B cell (primary cell): ENCODE measurements around the gene CLCN3. TPM values are rescaled to one million over a fixed set of nuclear protein-coding genes. Genes with fewer than 3 reads are reported as not detected.

Experiments used
- ATAC-seq: fragments of 200-7000 bp; cut with Tn5 transposase; one replicate; pipeline ENCODE4 v1.10.0; 2021; ENCODE audit warnings: low read depth, mild to moderate bottlenecking, moderate number of reproducible peaks, moderate library complexity
- CTCF ChIA-PET: fragments of 350-600 bp; sonication (Branson Sonifier 250); formaldehyde crosslinking; loops from one replicate; lab custom pipeline; 2021; ENCODE audit warnings: antibody characterized with exemption, inconsistent platforms; lab: Charles Lee
- POLR2A ChIA-PET: fragments of 350-600 bp; sonication (Branson Sonifier 250); formaldehyde crosslinking; loops from one replicate; lab custom pipeline; 2021; ENCODE audit warnings: antibody characterized with exemption; lab: Charles Lee
- DNase-seq: peaks from one replicate; pipeline ENCODE4 v3.0.0; 2013
- H2AFZ ChIP-seq: 2 replicates; pipeline ENCODE4 v1.6.1; 2012; ENCODE audit warnings: mild to moderate bottlenecking, low read depth, low read length; ENCODE audit not compliant: insufficient read depth, poor library complexity, severe bottlenecking
- H3K27ac ChIP-seq, 2 donors: 1 replicate in 1 of 2; 2 replicates in 1 of 2; pipeline ENCODE4 v1.5.1; 2012 to 2013; ENCODE audit warnings: low read length in 2 of 2, mild to moderate bottlenecking in 2 of 2, moderate library complexity in 1 of 2
- H3K27me3 ChIP-seq, 4 experiments: fragments of 200-600 bp in 1 of 4; sonication (generic) in 1 of 4; replicated peaks in 1 of 4; 1 replicate in 2 of 4; 2 replicates in 2 of 4; pipeline versions ENCODE4 v1.6.1 to v1.7.0; 2013 to 2016; ENCODE audit warnings: low read length in 3 of 4, mild to moderate bottlenecking in 2 of 4, mixed read lengths in 1 of 4, moderate library complexity in 1 of 4; ENCODE audit not compliant: insufficient read depth in 4 of 4, control insufficient read depth in 3 of 4; ENCODE audit errors: control extremely low read depth in 1 of 4
- H3K36me3 ChIP-seq, 2 experiments: replicated peaks in 1 of 2; 1 replicate in 1 of 2; 2 replicates in 1 of 2; pipeline versions ENCODE4 v1.6.1 to v1.7.1; 2013; ENCODE audit warnings: low read length in 1 of 2; ENCODE audit not compliant: insufficient read depth in 2 of 2, control insufficient read depth in 1 of 2; ENCODE audit errors: control extremely low read depth in 1 of 2, extremely low read depth in 1 of 2
- H3K4me1 ChIP-seq, 2 donors: fragments of 200-600 bp in 1 of 2; sonication (generic) in 1 of 2; 1 replicate in 1 of 2; 2 replicates in 1 of 2; pipeline versions ENCODE4 v1.5.1 to v1.6.1; 2013 to 2017; ENCODE audit warnings: low read length in 2 of 2; ENCODE audit not compliant: control insufficient read depth in 2 of 2, insufficient read depth in 2 of 2
- H3K4me2 ChIP-seq: replicated peaks from 2 replicates; pipeline ENCODE3; 2012; ENCODE audit warnings: mild to moderate bottlenecking, low read depth, low read length; ENCODE audit not compliant: poor library complexity, severe bottlenecking
- H3K4me3 ChIP-seq, 5 experiments: fragments of 200-600 bp in 1 of 5; sonication (generic) in 1 of 5; 1 replicate in 3 of 5; 2 replicates in 2 of 5; pipeline versions ENCODE4 v1.5.1 to v1.7.0; 2011 to 2016; ENCODE audit warnings: low read length in 4 of 5, mild to moderate bottlenecking in 4 of 5, low read depth in 2 of 5, control low read depth in 1 of 5, moderate library complexity in 1 of 5; ENCODE audit not compliant: insufficient read depth in 1 of 5; ENCODE audit errors: control extremely low read depth in 1 of 5, extremely low read depth in 1 of 5
- H3K79me2 ChIP-seq: fragments of 200-600 bp; sonication (generic); one replicate; pipeline ENCODE4 v1.6.0; 2016; ENCODE audit warnings: low read length; ENCODE audit not compliant: control insufficient read depth, insufficient read depth
- H3K9ac ChIP-seq: fragments of 200-600 bp; sonication (generic); 2 replicates; pipeline ENCODE4 v1.6.1; 2017; ENCODE audit warnings: mild to moderate bottlenecking, low read length, moderate library complexity
- H3K9me3 ChIP-seq, 3 donors: one replicate each; pipeline versions ENCODE4 v1.6.1 to v1.7.1; 2013; ENCODE audit warnings: low read length in 2 of 3; ENCODE audit not compliant: control insufficient read depth in 2 of 3, insufficient read depth in 1 of 3; ENCODE audit errors: control extremely low read depth in 1 of 3
- H4K20me1 ChIP-seq: 2 replicates; pipeline ENCODE4 v1.6.0; 2012; ENCODE audit warnings: mild to moderate bottlenecking, low read length; ENCODE audit not compliant: insufficient read depth, control insufficient read depth, poor library complexity, severe bottlenecking
- H3K27ac Mint-ChIP-seq: one replicate; pipeline ENCODE4 v1.8.0; 2021; ENCODE audit warnings: mixed read lengths
- H3K27me3 Mint-ChIP-seq: one replicate; pipeline ENCODE4 v1.8.0; 2021; ENCODE audit warnings: mixed read lengths
- H3K4me1 Mint-ChIP-seq: one replicate; pipeline ENCODE4 v1.8.0; 2021; ENCODE audit warnings: mixed read lengths
- H3K4me3 Mint-ChIP-seq: one replicate; pipeline ENCODE4 v1.8.0; 2021; ENCODE audit warnings: mixed read lengths
- H3K9me3 Mint-ChIP-seq: one replicate; pipeline ENCODE4 v1.8.0; 2022; ENCODE audit warnings: mixed read lengths; ENCODE audit not compliant: insufficient read depth
- EZH2 ChIP-seq: IDR thresholded peaks from 2 replicates; pipeline ENCODE4 v1.6.1; 2012; ENCODE audit warnings: borderline replicate concordance, low read depth, mild to moderate bottlenecking, moderate library complexity, low read length; ENCODE audit not compliant: insufficient read depth, poor library complexity, severe bottlenecking
- WGBS: methylation state at CpG from one replicate; pipeline ENCODE4 v1.1.5; 2013; ENCODE audit warnings: missing lambda C conversion rate; ENCODE audit not compliant: insufficient coverage; 5-methylcytosine and 5-hydroxymethylcytosine counted together
- intact Hi-C: fragments of 100-400 bp; cut with micrococcal nuclease; formaldehyde crosslinking; loops from one replicate; pipeline ENCODE4 v1.10.0; 2022
- polyA plus RNA-seq: library from polyadenylated mRNA; depleted of rRNA; stranded (reverse); fragments of >200 nt; gene quantifications from 2 replicates; pipeline ENCODE4 v1.2.3, GENCODE V29; 2012
- total RNA-seq, 2 donors: library from RNA; stranded (reverse); fragments of 120-200 nt in 1 of 2; gene quantifications; 1 replicate in 1 of 2; 2 replicates in 1 of 2; pipeline versions ENCODE4 v1.2.3 to v1.2.4, GENCODE V29; 2013 to 2022
- TF ChIP-seq, protein P1 (sequence below): fragments of 200-600 bp; IDR thresholded peaks from one replicate; pipeline ENCODE4 v1.8.0; 2022; ENCODE audit warnings: antibody characterized with exemption, mild to moderate bottlenecking

The CLCN3 gene
- total and polyA plus RNA-seq, 2 donors (not counting 1 experiment from before 2014, with no cell fraction given): 5.0 to 32.7 TPM

DNA sequence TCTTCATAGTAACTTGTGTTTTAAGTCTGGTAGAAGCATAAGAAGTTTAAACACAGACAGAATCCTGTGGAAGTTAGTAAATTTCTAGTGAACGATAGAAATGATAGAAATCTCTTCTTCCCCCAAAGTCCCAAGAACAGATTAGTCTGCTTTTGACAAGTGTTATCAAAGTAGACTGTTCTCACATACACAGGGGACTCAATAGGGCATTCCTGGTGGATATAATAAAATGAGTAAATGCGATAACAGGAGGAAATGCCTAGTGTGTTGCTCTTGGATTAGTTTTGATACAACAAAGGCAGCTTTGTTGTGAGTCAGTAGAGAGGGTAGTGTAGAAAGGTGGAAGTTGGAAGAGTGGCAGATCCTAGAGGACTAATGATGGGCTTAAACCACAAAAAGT is 43.5 kb downstream of the CLCN3 start:
- ChIA-PET CTCF (no interaction called here), POLR2A (no interaction called here)
- no peak for TF ChIP-seq EZH2
- TF ChIP-seq, protein P1, sequence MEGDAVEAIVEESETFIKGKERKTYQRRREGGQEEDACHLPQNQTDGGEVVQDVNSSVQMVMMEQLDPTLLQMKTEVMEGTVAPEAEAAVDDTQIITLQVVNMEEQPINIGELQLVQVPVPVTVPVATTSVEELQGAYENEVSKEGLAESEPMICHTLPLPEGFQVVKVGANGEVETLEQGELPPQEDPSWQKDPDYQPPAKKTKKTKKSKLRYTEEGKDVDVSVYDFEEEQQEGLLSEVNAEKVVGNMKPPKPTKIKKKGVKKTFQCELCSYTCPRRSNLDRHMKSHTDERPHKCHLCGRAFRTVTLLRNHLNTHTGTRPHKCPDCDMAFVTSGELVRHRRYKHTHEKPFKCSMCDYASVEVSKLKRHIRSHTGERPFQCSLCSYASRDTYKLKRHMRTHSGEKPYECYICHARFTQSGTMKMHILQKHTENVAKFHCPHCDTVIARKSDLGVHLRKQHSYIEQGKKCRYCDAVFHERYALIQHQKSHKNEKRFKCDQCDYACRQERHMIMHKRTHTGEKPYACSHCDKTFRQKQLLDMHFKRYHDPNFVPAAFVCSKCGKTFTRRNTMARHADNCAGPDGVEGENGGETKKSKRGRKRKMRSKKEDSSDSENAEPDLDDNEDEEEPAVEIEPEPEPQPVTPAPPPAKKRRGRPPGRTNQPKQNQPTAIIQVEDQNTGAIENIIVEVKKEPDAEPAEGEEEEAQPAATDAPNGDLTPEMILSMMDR: no peak

DNA sequence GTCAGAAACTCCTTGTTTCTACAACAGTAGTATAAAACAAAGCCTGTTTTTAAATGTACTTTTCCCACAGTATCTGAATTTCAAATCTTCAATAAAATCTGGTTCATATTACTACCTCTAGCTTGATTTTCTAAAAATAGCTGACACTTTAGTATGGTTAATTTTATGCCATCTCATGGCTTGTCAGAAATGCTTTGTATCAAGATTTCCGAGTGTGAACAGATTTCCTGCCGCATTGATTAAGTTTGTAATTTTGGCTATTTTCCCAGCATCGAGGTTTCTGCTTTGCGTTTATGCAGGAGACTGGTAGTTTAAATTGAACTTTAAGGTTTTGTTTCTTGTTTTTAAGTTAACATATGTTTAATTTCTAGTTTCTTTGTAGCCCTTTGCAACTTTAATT is 44.2 kb downstream of the CLCN3 start:
- no peaks in the 10 kb centered on the region for H4K20me1 ChIP-seq
- no peak overlapping the region for H3K4me2 ChIP-seq
- TF ChIP-seq EZH2: no peak
- TF ChIP-seq, protein P1: no peak
- POLR2A ChIA-PET: no interaction called here
- H3K9ac ChIP-seq: no peak overlapping the region
- Mint-ChIP-seq H3K27ac (no peak overlapping the region), H3K4me3 (no peak overlapping the region), H3K9me3 (no peaks in the 10 kb centered on the region), H3K27me3 (no peaks in the 10 kb centered on the region), H3K4me1 (peaks cover 22% of the 10 kb centered on the region)
- H3K27ac ChIP-seq: no peak overlapping the region
- peaks cover 65% of the 10 kb centered on the region for H3K79me2 ChIP-seq
- H3K9me3 ChIP-seq: no peaks in the 10 kb centered on the region
- no peaks in the 10 kb centered on the region for H3K27me3 ChIP-seq
- intact Hi-C loops: no loop called here
- CTCF ChIA-PET: no interaction called here
- peaks cover 0 to 3% of the 10 kb centered on the region in 2 experiments for H3K36me3 ChIP-seq
- no peak overlapping the region for H3K4me3 ChIP-seq
- no peak overlapping the region for H2AFZ ChIP-seq
- 49% methylated on average over 4 of the region's 4 CpGs for WGBS
- peaks cover 2 to 3% of the 10 kb centered on the region in 2 donors for H3K4me1 ChIP-seq
- ATAC-seq (no peak), DNase-seq (no peak)

More for the DNA sequence above, 43.5 kb downstream of the CLCN3 start:
- Histone ChIP-seq H4K20me1 (no peaks in the 10 kb centered on the region), H3K27ac (no peak overlapping the region), H3K9me3 (no peaks in the 10 kb centered on the region), H3K9ac (no peak overlapping the region), H3K79me2 (peaks cover 57% of the 10 kb centered on the region), H3K27me3 (no peaks in the 10 kb centered on the region), H2AFZ (no peak overlapping the region), H3K4me3 (no peak overlapping the region), H3K36me3 (peaks cover 0 to 3% of the 10 kb centered on the region in 2 experiments), H3K4me2 (no peak overlapping the region), H3K4me1 (peaks cover 2 to 6% of the 10 kb centered on the region in 2 donors)
- Mint-ChIP-seq H3K4me3 (no peak overlapping the region), H3K4me1 (peaks cover 22% of the 10 kb centered on the region), H3K9me3 (no peaks in the 10 kb centered on the region), H3K27me3 (no peaks in the 10 kb centered on the region), H3K27ac (no peak overlapping the region)
- no peak for DNase-seq
- intact Hi-C loops: no loop called here
- no peak for ATAC-seq
- WGBS: 100% methylated on average over 1 of the region's 2 CpGs
